Activated CD8-positive, alpha-beta T cell treated with anti-CD3 and anti-CD28 coated beads for 36 hours (primary cell): ENCODE measurements around the gene LSG1. TPM values are rescaled to one million over a fixed set of nuclear protein-coding genes. Genes with fewer than 3 reads are reported as not detected.

ENCODE experiments used
- ATAC-seq: fragments of 200-7000 bp; cut with Tn5 transposase; one replicate; pipeline ENCODE4 v1.10.0; 2021; ENCODE audit warnings: mild to moderate bottlenecking, moderate library complexity
- CTCF ChIA-PET: fragments of 350-600 bp; sonication (Branson Sonifier 250); formaldehyde crosslinking; loops from one replicate; lab custom pipeline; 2021; ENCODE audit warnings: antibody characterized with exemption; lab: Charles Lee
- POLR2A ChIA-PET: fragments of 350-600 bp; sonication (Branson Sonifier 250); formaldehyde crosslinking; loops from one replicate; lab custom pipeline; 2021; ENCODE audit warnings: antibody characterized with exemption; lab: Charles Lee
- DNase-seq: peaks from one replicate; pipeline ENCODE4 v3.0.0-alpha.2; 2020
- H3K27ac Mint-ChIP-seq: one replicate; pipeline ENCODE4 v1.8.0; 2021; ENCODE audit warnings: mild to moderate bottlenecking, mixed read lengths
- H3K27me3 Mint-ChIP-seq: one replicate; pipeline ENCODE4 v1.8.0; 2021; ENCODE audit warnings: mixed read lengths
- H3K36me3 Mint-ChIP-seq: one replicate; pipeline ENCODE4 v1.8.0; 2021; ENCODE audit warnings: low read depth, mixed read lengths
- H3K4me1 Mint-ChIP-seq: one replicate; pipeline ENCODE4 v1.8.0; 2021; ENCODE audit warnings: low read depth, mixed read lengths
- H3K4me3 Mint-ChIP-seq: one replicate; pipeline ENCODE4 v1.8.0; 2021; ENCODE audit warnings: mild to moderate bottlenecking, moderate library complexity, mixed read lengths
- H3K9me3 Mint-ChIP-seq: one replicate; pipeline ENCODE4 v1.8.0; 2021; ENCODE audit warnings: mixed read lengths
- intact Hi-C: fragments of 100-400 bp; cut with micrococcal nuclease; formaldehyde crosslinking; loops from one replicate; pipeline ENCODE4 v1.10.0; 2022
- total RNA-seq, 2 experiments: library from RNA; stranded (reverse); gene quantifications; one replicate each; pipeline ENCODE4 v1.2.3, GENCODE V29; 2021
- TF ChIP-seq, protein P1 (sequence below): fragments of 200-600 bp; IDR thresholded peaks from one replicate; pipeline ENCODE4 v1.8.0; 2022; ENCODE audit warnings: antibody characterized with exemption, mild to moderate bottlenecking

The LSG1 gene
- total RNA-seq, 2 experiments from 2014 or later, result 36.5 to 41.3 TPM

- CTCF ChIA-PET, result interaction anchor here (0.7 to 8.8 kb wide), 21 partner anchors 8 to 582 kb away, joined by 3 to 199 read pairs (median 4); partner anchors contain the start of genes LSG1, TMEM44 and XXYLT1
- Mint-ChIP-seq H3K27ac (peak overlapping the region; percentile 32), H3K9me3 (no peaks in the 10 kb centered on the region), H3K36me3 (no peaks in the 10 kb centered on the region), H3K4me3 (peak overlapping the region; percentile 80), H3K4me1 (peaks cover 44% of the 10 kb centered on the region), H3K27me3 (peaks cover 14% of the 10 kb centered on the region)
- DNase-seq, result peak; percentile 50
- TF ChIP-seq, protein P1, sequence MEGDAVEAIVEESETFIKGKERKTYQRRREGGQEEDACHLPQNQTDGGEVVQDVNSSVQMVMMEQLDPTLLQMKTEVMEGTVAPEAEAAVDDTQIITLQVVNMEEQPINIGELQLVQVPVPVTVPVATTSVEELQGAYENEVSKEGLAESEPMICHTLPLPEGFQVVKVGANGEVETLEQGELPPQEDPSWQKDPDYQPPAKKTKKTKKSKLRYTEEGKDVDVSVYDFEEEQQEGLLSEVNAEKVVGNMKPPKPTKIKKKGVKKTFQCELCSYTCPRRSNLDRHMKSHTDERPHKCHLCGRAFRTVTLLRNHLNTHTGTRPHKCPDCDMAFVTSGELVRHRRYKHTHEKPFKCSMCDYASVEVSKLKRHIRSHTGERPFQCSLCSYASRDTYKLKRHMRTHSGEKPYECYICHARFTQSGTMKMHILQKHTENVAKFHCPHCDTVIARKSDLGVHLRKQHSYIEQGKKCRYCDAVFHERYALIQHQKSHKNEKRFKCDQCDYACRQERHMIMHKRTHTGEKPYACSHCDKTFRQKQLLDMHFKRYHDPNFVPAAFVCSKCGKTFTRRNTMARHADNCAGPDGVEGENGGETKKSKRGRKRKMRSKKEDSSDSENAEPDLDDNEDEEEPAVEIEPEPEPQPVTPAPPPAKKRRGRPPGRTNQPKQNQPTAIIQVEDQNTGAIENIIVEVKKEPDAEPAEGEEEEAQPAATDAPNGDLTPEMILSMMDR, result no peak
- intact Hi-C loops, result no loop called here
- peak; percentile 21 for ATAC-seq
- POLR2A ChIA-PET, result interaction anchor here (0.9 to 3.1 kb wide), 3 partner anchors 13 to 565 kb away, joined by 4 to 28 read pairs (median 4); no protein-coding TSS in a partner anchor
Measured at GRCh38 chr3:194688200-194688740, 16.3 kb upstream of the LSG1 start.

- DNase-seq, result peak; percentile 87
- peaks cover 14% of the 10 kb centered on the region for H3K27me3 Mint-ChIP-seq
- H3K9me3 Mint-ChIP-seq, result no peaks in the 10 kb centered on the region
- H3K27ac Mint-ChIP-seq, result peak overlapping the region; percentile 80
- intact Hi-C loops, result no loop called here
- H3K4me3 Mint-ChIP-seq, result peak overlapping the region; percentile 80
- no peaks in the 10 kb centered on the region for H3K36me3 Mint-ChIP-seq
- peaks cover 49% of the 10 kb centered on the region for H3K4me1 Mint-ChIP-seq
- ATAC-seq, result peak; percentile 74
- ChIA-PET POLR2A (interaction anchor here (0.6 to 3.1 kb wide), 8 partner anchors 12 to 573 kb away, joined by 3 to 28 read pairs (median 4); partner anchors contain the start of gene LSG1), CTCF (interaction anchor here (0.7 to 8.8 kb wide), 26 partner anchors 8 to 828 kb away, joined by 3 to 199 read pairs (median 3); partner anchors contain the start of genes LSG1, TMEM44 and XXYLT1)
- TF ChIP-seq, protein P1, result peak; percentile 73
Measured at GRCh38 chr3:194687638-194688199, 15.7 kb upstream of the LSG1 start.

GRCh38 chr3:194686816-194687637 is 15.0 kb upstream of the LSG1 start:
- intact Hi-C loops, result no loop called here
- H3K4me3 Mint-ChIP-seq, result peak overlapping the region; percentile 80
- peaks cover 14% of the 10 kb centered on the region for H3K27me3 Mint-ChIP-seq
- POLR2A ChIA-PET, result interaction anchor here (0.6 to 3.1 kb wide), 11 partner anchors 12 to 845 kb away, joined by 3 to 28 read pairs (median 4); partner anchors contain the start of genes LSG1 and TMEM44
- peaks cover 55% of the 10 kb centered on the region for H3K4me1 Mint-ChIP-seq
- no peaks in the 10 kb centered on the region for H3K9me3 Mint-ChIP-seq
- DNase-seq, result peak; percentile 27
- CTCF ChIA-PET, result interaction anchor here (0.7 to 8.8 kb wide), 25 partner anchors 12 to 828 kb away, joined by 3 to 199 read pairs (median 3); partner anchors contain the start of genes LSG1, TMEM44 and XXYLT1
- TF ChIP-seq, protein P1, result no peak
- ATAC-seq, result peak; percentile 7
- no peaks in the 10 kb centered on the region for H3K36me3 Mint-ChIP-seq
- peak overlapping the region; percentile 80 for H3K27ac Mint-ChIP-seq

DNA sequence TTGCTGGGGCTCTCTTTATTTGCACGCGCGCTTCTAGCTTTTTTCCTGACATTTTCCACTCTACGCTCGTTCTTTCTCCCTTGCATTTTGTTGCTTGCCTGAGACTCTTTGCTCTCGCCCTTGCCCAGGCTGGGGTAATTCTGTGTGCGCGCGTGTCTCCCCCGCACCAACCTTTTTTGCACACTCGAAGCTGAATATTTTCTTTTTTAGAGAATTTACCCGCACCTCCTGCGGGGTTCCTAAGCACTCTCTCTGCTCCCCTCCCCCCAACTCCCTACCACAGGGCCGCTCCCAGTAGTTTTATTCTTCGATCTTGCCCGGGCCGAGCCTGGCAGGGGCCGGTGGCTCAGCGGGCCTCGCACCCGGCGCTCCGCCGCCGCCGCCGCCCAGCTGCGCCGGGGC is 14.4 kb upstream of the LSG1 start:
- TF ChIP-seq, protein P1, result no peak
- ATAC-seq, result no peak
- Mint-ChIP-seq H3K4me1 (peaks cover 55% of the 10 kb centered on the region), H3K9me3 (no peaks in the 10 kb centered on the region), H3K27ac (peak overlapping the region; percentile 35), H3K27me3 (peaks cover 14% of the 10 kb centered on the region), H3K4me3 (peak overlapping the region; percentile 80), H3K36me3 (no peaks in the 10 kb centered on the region)
- CTCF ChIA-PET, result interaction anchor here (0.7 to 8.8 kb wide), 14 partner anchors 13 to 584 kb away, joined by 3 to 199 read pairs (median 4); partner anchors contain the start of gene LSG1
- POLR2A ChIA-PET, result interaction anchor here (0.8 to 3.1 kb wide), 8 partner anchors 11 to 846 kb away, joined by 3 to 28 read pairs (median 4); partner anchors contain the start of genes LSG1 and TMEM44
- no peak for DNase-seq
- intact Hi-C loops, result no loop called here
